ENCODE results near the gene ZFP36L1. TPM values are rescaled to one million over a fixed set of nuclear protein-coding genes. Genes with fewer than 3 reads are reported as not detected.

ZFP36L1 gene
- total and polyA plus RNA-seq, 10 of the 15 experiments (the other 5 are each of a cell fraction or from before 2014, with no cell fraction given): 22.0 to 184 (median 66.1) TPM

DNA sequence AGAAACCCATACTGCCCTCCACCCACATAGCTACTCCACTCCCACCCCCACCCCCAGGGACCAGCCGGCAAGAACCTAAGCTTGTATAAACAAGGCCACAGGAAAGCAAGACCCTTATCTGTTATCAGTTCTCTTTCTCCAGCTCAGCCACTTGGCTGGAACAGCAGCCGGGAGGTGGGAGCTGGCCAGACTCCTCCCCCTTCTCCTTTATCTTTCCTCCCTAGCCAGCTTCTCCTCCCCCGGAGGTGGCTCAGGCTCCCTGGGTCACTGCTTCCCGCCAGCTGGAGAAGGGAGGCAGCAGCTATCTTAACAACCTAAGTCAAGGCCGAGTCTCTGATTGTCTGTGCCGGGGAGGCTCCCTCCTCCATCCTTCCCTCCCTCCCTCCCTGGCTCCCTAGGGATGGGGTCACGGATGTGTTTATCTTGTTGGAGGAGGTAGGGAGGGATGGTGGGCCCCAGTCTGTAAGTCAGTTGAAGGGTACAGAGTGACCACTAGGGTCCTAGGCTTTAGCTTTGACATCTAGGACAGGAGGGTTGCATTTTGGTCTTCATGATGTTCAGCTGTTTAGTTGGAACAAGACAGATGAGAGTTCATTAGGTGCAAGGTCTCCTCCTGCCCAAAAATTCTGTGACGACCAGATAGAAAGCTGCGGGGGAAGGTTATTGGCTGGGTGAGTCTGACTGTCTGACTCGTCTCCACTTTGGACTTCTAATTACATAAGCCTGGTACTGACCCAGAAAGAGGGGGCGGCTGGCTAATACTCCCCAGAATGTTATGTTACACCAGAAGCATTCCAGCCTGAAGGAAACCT lies 29.7 kb downstream of the ZFP36L1 start:
- Histone ChIP-seq H3K9ac (ENCODE audit: control insufficient read depth, insufficient read depth, low read length) (no peak overlapping the region), H3K4me2 (ENCODE audit: control insufficient read depth, insufficient read depth) (no peak overlapping the region), H3K79me2 (ENCODE audit: control insufficient read depth, insufficient read depth, low read length) (no peaks in the 10 kb centered on the region), H3K36me3 (ENCODE audit: control insufficient read depth in 2 of 2, insufficient read depth in 2 of 2, low read length in 1 of 2) (no peaks in the 10 kb centered on the region), H4K20me1 (ENCODE audit: control insufficient read depth, insufficient read depth) (no peaks in the 10 kb centered on the region), H2AFZ (ENCODE audit: control insufficient read depth, low read depth, low read length) (no peak overlapping the region), H3K4me1 (ENCODE audit: control insufficient read depth, insufficient read depth, low read length) (no peaks in the 10 kb centered on the region), H3K27ac (ENCODE audit: control insufficient read depth, insufficient read depth) (no peak overlapping the region), H3K27me3 (replicated peaks in 1 of 2; ENCODE audit: control insufficient read depth in 2 of 2, insufficient read depth in 2 of 2, low read length in 1 of 2) (no peaks in the 10 kb centered on the region), H3K9me3 (replicated peaks; ENCODE audit: control insufficient read depth, insufficient read depth, low read length) (no peaks in the 10 kb centered on the region), H3K4me3 (no peak overlapping the region)
- DNase-seq (ENCODE audit: low read depth, low spot score): no peak
- BruUV-seq (replicated peaks): no TSS peak
- SMC1A ChIA-PET (ENCODE audit: uncharacterized antibody, unreplicated experiment): interaction anchor here (0.8 to 0.9 kb wide), 2 partner anchors 16 to 30 kb away, joined by 3 to 4 read pairs; no protein-coding TSS in a partner anchor
- WGBS (ENCODE audit: insufficient coverage, insufficient replicate concordance, low lambda C conversion rate, missing lambda C conversion rate): 54% methylated on average over 11 of the region's 11 CpGs
- CTCF ChIA-PET: interaction anchor here (1.0 kb wide), 1 partner anchor 12 kb away, joined by 6 read pairs; no protein-coding TSS in a partner anchor
- FAIRE-seq: no peak
- in situ Hi-C loops (cut with MboI) (no loop called here), intact Hi-C loops (cut with micrococcal nuclease; ENCODE audit: unreplicated experiment) (no loop called here)
- POLR2A ChIA-PET: interaction anchor here (0.6 kb wide), 1 partner anchor 830 kb away, joined by 4 read pairs; no protein-coding TSS in a partner anchor
- no peak for ATAC-seq
- RAD21 ChIA-PET (ENCODE audit: unreplicated experiment): interaction anchor here (0.8 to 1.0 kb wide), 2 partner anchors 358 to 455 kb away, joined by 3 to 4 read pairs; no protein-coding TSS in a partner anchor
- TF ChIP-seq, protein P1, sequence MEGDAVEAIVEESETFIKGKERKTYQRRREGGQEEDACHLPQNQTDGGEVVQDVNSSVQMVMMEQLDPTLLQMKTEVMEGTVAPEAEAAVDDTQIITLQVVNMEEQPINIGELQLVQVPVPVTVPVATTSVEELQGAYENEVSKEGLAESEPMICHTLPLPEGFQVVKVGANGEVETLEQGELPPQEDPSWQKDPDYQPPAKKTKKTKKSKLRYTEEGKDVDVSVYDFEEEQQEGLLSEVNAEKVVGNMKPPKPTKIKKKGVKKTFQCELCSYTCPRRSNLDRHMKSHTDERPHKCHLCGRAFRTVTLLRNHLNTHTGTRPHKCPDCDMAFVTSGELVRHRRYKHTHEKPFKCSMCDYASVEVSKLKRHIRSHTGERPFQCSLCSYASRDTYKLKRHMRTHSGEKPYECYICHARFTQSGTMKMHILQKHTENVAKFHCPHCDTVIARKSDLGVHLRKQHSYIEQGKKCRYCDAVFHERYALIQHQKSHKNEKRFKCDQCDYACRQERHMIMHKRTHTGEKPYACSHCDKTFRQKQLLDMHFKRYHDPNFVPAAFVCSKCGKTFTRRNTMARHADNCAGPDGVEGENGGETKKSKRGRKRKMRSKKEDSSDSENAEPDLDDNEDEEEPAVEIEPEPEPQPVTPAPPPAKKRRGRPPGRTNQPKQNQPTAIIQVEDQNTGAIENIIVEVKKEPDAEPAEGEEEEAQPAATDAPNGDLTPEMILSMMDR (IDR thresholded peaks at IDR 0.05 in 2 of 3, conservative IDR thresholded peaks at IDR 0.05 in 1 of 3; ENCODE audit: control insufficient read depth in 2 of 3, extremely low read depth in 1 of 3, insufficient read depth in 1 of 3, low read depth in 3 of 3, low read length in 3 of 3): no peak
- TF ChIP-seq RUNX3 (IDR thresholded peaks at IDR 0.05; ENCODE audit: low read length): no peak
- no peak for TF ChIP-seq RCOR1 (conservative IDR thresholded peaks at IDR 0.05; ENCODE audit: low read depth, low read length)
- no peak for TF ChIP-seq PAX5 (IDR thresholded peaks at IDR 0.05; ENCODE audit: borderline replicate concordance, low read depth, low read length)
- TF ChIP-seq EP300 (IDR thresholded peaks at IDR 0.05; ENCODE audit: borderline replicate concordance in 1 of 2, control insufficient read depth in 1 of 2, low read depth in 2 of 2, low read length in 2 of 2): no peak
- no peak for TF ChIP-seq SP1 (IDR thresholded peaks at IDR 0.05; ENCODE audit: low read depth, low read length)
- TF ChIP-seq, protein P2, sequence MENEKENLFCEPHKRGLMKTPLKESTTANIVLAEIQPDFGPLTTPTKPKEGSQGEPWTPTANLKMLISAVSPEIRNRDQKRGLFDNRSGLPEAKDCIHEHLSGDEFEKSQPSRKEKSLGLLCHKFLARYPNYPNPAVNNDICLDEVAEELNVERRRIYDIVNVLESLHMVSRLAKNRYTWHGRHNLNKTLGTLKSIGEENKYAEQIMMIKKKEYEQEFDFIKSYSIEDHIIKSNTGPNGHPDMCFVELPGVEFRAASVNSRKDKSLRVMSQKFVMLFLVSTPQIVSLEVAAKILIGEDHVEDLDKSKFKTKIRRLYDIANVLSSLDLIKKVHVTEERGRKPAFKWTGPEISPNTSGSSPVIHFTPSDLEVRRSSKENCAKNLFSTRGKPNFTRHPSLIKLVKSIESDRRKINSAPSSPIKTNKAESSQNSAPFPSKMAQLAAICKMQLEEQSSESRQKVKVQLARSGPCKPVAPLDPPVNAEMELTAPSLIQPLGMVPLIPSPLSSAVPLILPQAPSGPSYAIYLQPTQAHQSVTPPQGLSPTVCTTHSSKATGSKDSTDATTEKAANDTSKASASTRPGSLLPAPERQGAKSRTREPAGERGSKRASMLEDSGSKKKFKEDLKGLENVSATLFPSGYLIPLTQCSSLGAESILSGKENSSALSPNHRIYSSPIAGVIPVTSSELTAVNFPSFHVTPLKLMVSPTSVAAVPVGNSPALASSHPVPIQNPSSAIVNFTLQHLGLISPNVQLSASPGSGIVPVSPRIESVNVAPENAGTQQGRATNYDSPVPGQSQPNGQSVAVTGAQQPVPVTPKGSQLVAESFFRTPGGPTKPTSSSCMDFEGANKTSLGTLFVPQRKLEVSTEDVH (IDR thresholded peaks at IDR 0.05; ENCODE audit: low read depth, partially characterized antibody): no peak
- no peak for TF ChIP-seq EED (IDR thresholded peaks at IDR 0.05; ENCODE audit: low read depth)

Data from GM12878 (cell line).